ENCODE data around the gene FLRT2. TPM values are rescaled to one million over a fixed set of nuclear protein-coding genes. Genes with fewer than 3 reads are reported as not detected.

The FLRT2 gene
- polyA plus RNA-seq, 3 donors, result 0.01 TPM; not detected in 2

GRCh38 chr14:85601690-85602089 lies 71.7 kb downstream of the FLRT2 start:
- Mint-ChIP-seq H3K27me3 (ENCODE audit: low read depth in 3 of 3) (peaks cover 0 to 2% (median 1%) of the 10 kb centered on the region in 3 donors), H3K4me3 (no peak overlapping the region), H3K27ac (no peak overlapping the region), H3K36me3 (peaks cover 2 to 8% of the 10 kb centered on the region in 2 donors), H3K9me3 (peaks cover 0 to 2% (median 0%) of the 10 kb centered on the region in 7 donors), H3K4me1 (peaks cover 29% of the 10 kb centered on the region)
- Histone ChIP-seq H4K20me1 (ENCODE audit: insufficient read depth, low read length) (no peaks in the 10 kb centered on the region), H3K4me1 (ENCODE audit: control insufficient read depth in 1 of 2, insufficient read depth in 2 of 2, low read length in 2 of 2) (peaks cover 21 to 33% of the 10 kb centered on the region in 2 donors), H3K27me3 (ENCODE audit: control insufficient read depth in 2 of 2, insufficient read depth in 2 of 2, low read length in 2 of 2) (no peaks in the 10 kb centered on the region), H3K9ac (ENCODE audit: insufficient read depth, low read length, poor library complexity, severe bottlenecking) (no peak overlapping the region), H3K9me3 (replicated peaks in 1 of 2; ENCODE audit: control insufficient read depth in 1 of 2, insufficient read depth in 1 of 2, low read length in 2 of 2) (no peaks in the 10 kb centered on the region), H3K4me3 (replicated peaks in 1 of 3; ENCODE audit: low read depth in 2 of 3, low read length in 3 of 3) (no peak overlapping the region), H3K36me3 (replicated peaks in 1 of 2; ENCODE audit: control insufficient read depth in 1 of 2, insufficient read depth in 2 of 2, low read length in 2 of 2) (no peaks in the 10 kb centered on the region), H3K79me2 (ENCODE audit: insufficient read depth, low read length) (no peaks in the 10 kb centered on the region), H2AFZ (ENCODE audit: insufficient read depth, low read depth, low read length, poor library complexity, severe bottlenecking) (no peak overlapping the region), H3K4me2 (replicated peaks; ENCODE audit: extremely low read depth, low read length, poor library complexity, severe bottlenecking) (no peak overlapping the region), H3K27ac (ENCODE audit: low read depth in 1 of 2, low read length in 2 of 2) (no peak overlapping the region)
- WGBS (ENCODE audit: insufficient coverage), result no CpG with 5 or more reads among the region's 1 CpG
- intact Hi-C loops (cut with micrococcal nuclease), result loop anchor here in 1 of 2 donors (10.0 kb wide), 1 partner anchor 343 kb away; no protein-coding TSS in a partner anchor
- no peak for DNase-seq
- TF ChIP-seq CTCF (IDR thresholded peaks at IDR 0.05), result no peak

GRCh38 chr14:85602345-85602744 lies 72.4 kb downstream of the FLRT2 start:
- H3K36me3 ChIP-seq (replicated peaks in 1 of 2; ENCODE audit: control insufficient read depth in 1 of 2, insufficient read depth in 2 of 2, low read length in 2 of 2), result no peaks in the 10 kb centered on the region
- 88% methylated on average over 6 of the region's 6 CpGs for WGBS (ENCODE audit: insufficient coverage)
- no peaks in the 10 kb centered on the region for H3K9me3 ChIP-seq (replicated peaks in 1 of 2; ENCODE audit: control insufficient read depth in 1 of 2, insufficient read depth in 1 of 2, low read length in 2 of 2)
- intact Hi-C loops (cut with micrococcal nuclease), result loop anchor here in 1 of 2 donors (10.0 kb wide), 1 partner anchor 342 kb away; no protein-coding TSS in a partner anchor
- H3K4me3 ChIP-seq (replicated peaks in 1 of 3; ENCODE audit: low read depth in 2 of 3, low read length in 3 of 3), result no peak overlapping the region
- Mint-ChIP-seq H3K9me3 (peaks cover 0 to 2% (median 0%) of the 10 kb centered on the region in 7 donors), H3K27me3 (ENCODE audit: low read depth in 3 of 3) (peaks cover 0 to 2% (median 1%) of the 10 kb centered on the region in 3 donors), H3K36me3 (peaks cover 2 to 8% of the 10 kb centered on the region in 2 donors), H3K4me3 (no peak overlapping the region), H3K27ac (no peak overlapping the region), H3K4me1 (peaks cover 36% of the 10 kb centered on the region)
- H3K79me2 ChIP-seq (ENCODE audit: insufficient read depth, low read length), result no peaks in the 10 kb centered on the region
- no peak overlapping the region for H3K27ac ChIP-seq (ENCODE audit: low read depth in 1 of 2, low read length in 2 of 2)
- H4K20me1 ChIP-seq (ENCODE audit: insufficient read depth, low read length), result no peaks in the 10 kb centered on the region
- no peak overlapping the region for H3K4me2 ChIP-seq (replicated peaks; ENCODE audit: extremely low read depth, low read length, poor library complexity, severe bottlenecking)
- no peak for TF ChIP-seq CTCF (IDR thresholded peaks at IDR 0.05)
- H3K9ac ChIP-seq (ENCODE audit: insufficient read depth, low read length, poor library complexity, severe bottlenecking), result no peak overlapping the region
- H2AFZ ChIP-seq (ENCODE audit: insufficient read depth, low read depth, low read length, poor library complexity, severe bottlenecking), result no peak overlapping the region
- H3K4me1 ChIP-seq (ENCODE audit: control insufficient read depth in 1 of 2, insufficient read depth in 2 of 2, low read length in 2 of 2), result peaks cover 27 to 40% of the 10 kb centered on the region in 2 donors
- no peak for DNase-seq
- no peaks in the 10 kb centered on the region for H3K27me3 ChIP-seq (ENCODE audit: control insufficient read depth in 2 of 2, insufficient read depth in 2 of 2, low read length in 2 of 2)

Measured in CD14-positive monocyte (primary cell).